ENCODE results near the gene EVL. TPM values are rescaled to one million over a fixed set of nuclear protein-coding genes. Genes with fewer than 3 reads are reported as not detected.

The EVL gene
- total RNA-seq, 2 donors from 2014 or later: 493 to 560 TPM

- Mint-ChIP-seq H3K36me3 (ENCODE audit: low read depth) (peaks cover 100% of the 10 kb centered on the region), H3K27me3 (no peaks in the 10 kb centered on the region), H3K9me3 (no peaks in the 10 kb centered on the region), H3K27ac (peak overlapping the region; percentile 83), H3K4me1 (peaks cover 59% of the 10 kb centered on the region), H3K4me3 (peak overlapping the region; percentile 93)
- ATAC-seq (replicated peaks): no peak
These were observed 31.4 kb downstream of the EVL start for GRCh38 chr14:100096656-100097055.

DNA sequence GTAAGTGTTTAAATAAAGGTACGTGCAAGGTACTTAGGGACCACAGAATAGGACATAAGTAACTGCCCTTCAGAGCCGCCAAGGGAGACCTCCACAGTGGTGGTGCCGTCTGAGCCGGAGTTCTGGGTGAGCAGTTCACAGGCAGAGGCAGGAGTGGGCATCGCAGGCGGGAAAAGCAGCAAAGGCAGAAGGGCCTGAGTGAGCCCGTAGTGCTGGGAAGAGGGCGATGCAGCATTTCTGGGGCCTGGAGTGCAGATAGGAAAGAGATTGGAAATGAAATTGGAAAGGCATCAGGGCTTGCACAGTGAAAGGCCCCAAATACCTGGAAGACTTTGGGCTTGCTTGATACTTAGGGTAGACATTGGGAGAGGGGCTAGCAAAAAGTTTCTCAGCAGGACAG lies 32.9 kb downstream of the EVL start:
- H3K27me3 Mint-ChIP-seq: no peaks in the 10 kb centered on the region
- peaks cover 66% of the 10 kb centered on the region for H3K4me1 Mint-ChIP-seq
- peaks cover 100% of the 10 kb centered on the region for H3K36me3 Mint-ChIP-seq (ENCODE audit: low read depth)
- no peaks in the 10 kb centered on the region for H3K9me3 Mint-ChIP-seq
- H3K4me3 Mint-ChIP-seq: peak overlapping the region; percentile 93
- no peak for ATAC-seq (replicated peaks)
- peak overlapping the region; percentile 83 for H3K27ac Mint-ChIP-seq

DNA sequence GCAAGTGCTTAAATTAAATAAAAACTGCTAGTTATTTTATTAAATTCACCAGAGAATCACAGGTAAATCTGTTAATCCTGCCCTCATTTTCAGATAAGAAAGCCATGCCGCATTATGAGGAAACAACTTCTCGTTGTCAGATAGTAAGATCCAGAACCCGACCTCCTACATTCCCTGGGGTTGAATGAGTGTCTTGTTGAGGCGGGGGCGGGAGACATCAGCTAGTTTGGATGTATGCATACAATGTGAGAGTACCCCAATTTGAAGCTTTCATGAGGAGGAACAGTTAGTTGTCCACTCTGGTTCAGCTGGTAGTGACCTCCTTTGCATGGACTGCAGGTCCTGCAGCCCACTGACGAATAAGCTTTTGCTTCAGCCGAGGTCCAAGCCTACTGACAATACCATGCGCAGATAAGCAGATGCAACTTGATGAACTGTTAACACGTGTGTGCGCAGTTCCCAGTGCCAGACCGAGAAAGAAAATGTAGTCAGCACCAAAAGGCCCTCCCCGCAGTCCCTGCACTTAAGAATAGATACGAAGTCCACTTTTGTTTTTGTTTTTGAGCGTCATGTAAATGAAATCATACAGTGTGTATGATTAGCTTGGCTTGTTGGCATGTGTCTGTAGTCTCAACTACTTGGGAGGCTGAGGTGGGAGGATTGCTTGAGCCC lies 34.9 kb downstream of the EVL start:
- peaks cover 100% of the 10 kb centered on the region for H3K36me3 Mint-ChIP-seq (ENCODE audit: low read depth)
- no peaks in the 10 kb centered on the region for H3K27me3 Mint-ChIP-seq
- peak overlapping the region; percentile 83 for H3K27ac Mint-ChIP-seq
- peaks cover 72% of the 10 kb centered on the region for H3K4me1 Mint-ChIP-seq
- H3K4me3 Mint-ChIP-seq: peak overlapping the region; percentile 93
- no peaks in the 10 kb centered on the region for H3K9me3 Mint-ChIP-seq
- peak; percentile 22 for ATAC-seq (replicated peaks)

DNA sequence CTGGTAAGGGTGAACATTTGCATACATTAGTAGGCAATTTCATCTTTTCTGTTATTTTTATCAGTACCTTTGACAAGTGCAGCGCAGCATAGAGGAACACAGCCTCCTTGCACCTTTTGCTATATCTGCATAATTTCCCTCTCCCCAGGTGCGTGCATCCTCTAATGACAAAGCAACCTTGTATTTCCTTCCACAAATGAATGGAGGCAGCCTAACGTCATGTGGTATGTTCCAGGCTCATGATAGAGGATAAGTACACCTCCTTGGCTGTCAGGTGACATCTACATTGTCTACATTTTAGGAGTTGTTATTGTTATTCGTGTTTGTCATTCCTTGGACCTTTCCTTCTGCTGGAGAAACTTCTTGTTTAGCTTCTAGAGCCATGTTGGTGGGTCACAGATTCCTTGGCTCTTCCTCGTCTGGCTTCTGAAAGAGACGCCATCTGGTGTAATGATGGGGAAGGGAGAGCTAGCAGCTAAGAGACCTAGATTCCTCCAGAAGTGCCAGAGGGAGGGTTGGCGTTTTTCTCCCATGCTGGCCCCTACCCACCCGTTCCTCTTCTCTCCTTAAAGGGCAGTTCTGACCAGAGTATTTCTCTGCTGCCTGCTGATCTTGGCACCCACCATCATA lies 37.0 kb downstream of the EVL start:
- no peak for ATAC-seq (replicated peaks)
- Mint-ChIP-seq H3K4me1 (peaks cover 77% of the 10 kb centered on the region), H3K36me3 (ENCODE audit: low read depth) (peaks cover 100% of the 10 kb centered on the region), H3K4me3 (peak overlapping the region; percentile 93), H3K9me3 (no peaks in the 10 kb centered on the region), H3K27ac (peak overlapping the region; percentile 95), H3K27me3 (no peaks in the 10 kb centered on the region)

DNA sequence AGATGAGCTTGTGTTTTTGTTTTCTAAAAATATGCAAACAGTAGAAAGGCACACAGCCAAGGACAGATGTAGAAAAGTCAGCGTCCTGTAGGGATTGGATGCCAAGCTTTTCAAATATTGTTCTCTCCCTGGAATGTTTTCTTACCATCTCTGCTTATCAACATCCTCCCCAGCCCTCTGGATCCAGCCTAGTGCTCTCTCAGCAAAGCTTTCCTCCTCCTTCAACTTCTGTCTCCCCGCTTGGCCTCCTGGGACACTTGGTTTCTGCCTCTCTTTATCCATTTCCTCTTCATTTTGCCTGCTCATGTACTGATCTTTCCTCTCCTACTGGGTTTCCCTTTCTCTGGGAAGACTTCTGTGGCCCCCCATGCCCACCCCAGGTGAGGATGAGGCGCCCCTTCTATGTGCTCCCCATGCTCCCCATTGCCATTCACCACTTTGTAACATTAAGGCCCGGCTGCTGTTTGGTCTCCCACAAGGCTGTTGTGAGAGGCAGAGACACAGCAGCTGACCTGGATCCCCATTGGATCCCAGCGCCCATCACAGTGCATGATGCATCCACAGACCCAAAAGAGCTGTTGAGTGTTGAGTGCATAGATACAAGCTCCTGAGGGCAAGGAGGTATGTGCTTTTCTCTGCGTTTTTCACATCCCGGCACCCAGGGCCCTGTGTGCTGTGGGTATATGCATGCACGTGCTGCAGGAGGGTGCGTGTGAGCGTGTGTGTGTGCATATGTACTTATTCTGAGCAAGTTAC lies 38.2 kb downstream of the EVL start:
- Mint-ChIP-seq H3K4me3 (peak overlapping the region; percentile 93), H3K27me3 (no peaks in the 10 kb centered on the region), H3K9me3 (no peaks in the 10 kb centered on the region), H3K27ac (peak overlapping the region; percentile 95), H3K36me3 (ENCODE audit: low read depth) (peaks cover 100% of the 10 kb centered on the region), H3K4me1 (peaks cover 77% of the 10 kb centered on the region)
- peak; percentile 42 for ATAC-seq (replicated peaks)

DNA sequence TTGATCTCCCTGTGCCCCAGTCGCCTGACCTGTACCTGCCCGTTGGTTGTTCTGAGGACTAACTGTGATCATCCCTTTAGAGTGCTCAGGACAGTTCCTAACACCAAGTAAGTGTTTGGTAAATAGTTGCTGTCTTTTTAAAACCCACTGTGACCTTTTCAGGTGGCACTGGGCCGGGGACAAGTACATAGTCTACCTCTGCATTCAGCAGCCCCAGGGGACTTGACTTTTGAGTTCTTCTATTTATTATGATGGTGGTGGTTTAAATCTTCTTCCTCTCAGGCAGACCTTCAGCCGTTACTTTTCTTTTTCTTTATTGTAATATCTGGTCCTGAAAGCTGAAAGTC lies 38.8 kb downstream of the EVL start:
- H3K27ac Mint-ChIP-seq: peak overlapping the region; percentile 95
- no peaks in the 10 kb centered on the region for H3K27me3 Mint-ChIP-seq
- ATAC-seq (replicated peaks): peak; percentile 3
- H3K4me1 Mint-ChIP-seq: peaks cover 77% of the 10 kb centered on the region
- no peaks in the 10 kb centered on the region for H3K9me3 Mint-ChIP-seq
- peak overlapping the region; percentile 93 for H3K4me3 Mint-ChIP-seq
- H3K36me3 Mint-ChIP-seq (ENCODE audit: low read depth): peaks cover 100% of the 10 kb centered on the region

- peak overlapping the region; percentile 95 for H3K27ac Mint-ChIP-seq
- no peaks in the 10 kb centered on the region for H3K9me3 Mint-ChIP-seq
- H3K27me3 Mint-ChIP-seq: no peaks in the 10 kb centered on the region
- peak; percentile 21 for ATAC-seq (replicated peaks)
- H3K36me3 Mint-ChIP-seq (ENCODE audit: low read depth): peaks cover 100% of the 10 kb centered on the region
- H3K4me3 Mint-ChIP-seq: peak overlapping the region; percentile 93
- H3K4me1 Mint-ChIP-seq: peaks cover 79% of the 10 kb centered on the region
These were observed 39.5 kb downstream of the EVL start for GRCh38 chr14:100104523-100105300.

GRCh38 chr14:100105357-100106169 lies 40.3 kb downstream of the EVL start:
- H3K9me3 Mint-ChIP-seq: no peaks in the 10 kb centered on the region
- no peaks in the 10 kb centered on the region for H3K27me3 Mint-ChIP-seq
- peaks cover 100% of the 10 kb centered on the region for H3K36me3 Mint-ChIP-seq (ENCODE audit: low read depth)
- peaks cover 70% of the 10 kb centered on the region for H3K4me1 Mint-ChIP-seq
- peak overlapping the region; percentile 95 for H3K27ac Mint-ChIP-seq
- H3K4me3 Mint-ChIP-seq: peak overlapping the region; percentile 93
- ATAC-seq (replicated peaks): no peak

- Mint-ChIP-seq H3K27ac (peak overlapping the region; percentile 95), H3K9me3 (no peaks in the 10 kb centered on the region), H3K4me1 (peaks cover 69% of the 10 kb centered on the region), H3K4me3 (peak overlapping the region; percentile 93), H3K27me3 (no peaks in the 10 kb centered on the region), H3K36me3 (ENCODE audit: low read depth) (peaks cover 95% of the 10 kb centered on the region)
- peak; percentile 42 for ATAC-seq (replicated peaks)
These were observed 41.3 kb downstream of the EVL start for GRCh38 chr14:100106250-100107112.

- peaks cover 95% of the 10 kb centered on the region for H3K36me3 Mint-ChIP-seq (ENCODE audit: low read depth)
These were observed 42.0 kb downstream of the EVL start for GRCh38 chr14:100107236-100107635.

GRCh38 chr14:100108042-100108825 lies 43.0 kb downstream of the EVL start:
- peak overlapping the region; percentile 95 for H3K27ac Mint-ChIP-seq
- no peaks in the 10 kb centered on the region for H3K9me3 Mint-ChIP-seq
- peak; percentile 62 for ATAC-seq (replicated peaks)
- peaks cover 95% of the 10 kb centered on the region for H3K36me3 Mint-ChIP-seq (ENCODE audit: low read depth)
- H3K27me3 Mint-ChIP-seq: no peaks in the 10 kb centered on the region
- H3K4me3 Mint-ChIP-seq: peak overlapping the region; percentile 93
- H3K4me1 Mint-ChIP-seq: peaks cover 68% of the 10 kb centered on the region

More at GRCh38 chr14:100107236-100107635, 42.0 kb downstream of the EVL start:
- Mint-ChIP-seq H3K27me3 (no peaks in the 10 kb centered on the region), H3K4me3 (peak overlapping the region; percentile 93), H3K4me1 (peaks cover 66% of the 10 kb centered on the region), H3K9me3 (no peaks in the 10 kb centered on the region), H3K27ac (peak overlapping the region; percentile 95)
- peak; percentile 44 for ATAC-seq (replicated peaks)

DNA sequence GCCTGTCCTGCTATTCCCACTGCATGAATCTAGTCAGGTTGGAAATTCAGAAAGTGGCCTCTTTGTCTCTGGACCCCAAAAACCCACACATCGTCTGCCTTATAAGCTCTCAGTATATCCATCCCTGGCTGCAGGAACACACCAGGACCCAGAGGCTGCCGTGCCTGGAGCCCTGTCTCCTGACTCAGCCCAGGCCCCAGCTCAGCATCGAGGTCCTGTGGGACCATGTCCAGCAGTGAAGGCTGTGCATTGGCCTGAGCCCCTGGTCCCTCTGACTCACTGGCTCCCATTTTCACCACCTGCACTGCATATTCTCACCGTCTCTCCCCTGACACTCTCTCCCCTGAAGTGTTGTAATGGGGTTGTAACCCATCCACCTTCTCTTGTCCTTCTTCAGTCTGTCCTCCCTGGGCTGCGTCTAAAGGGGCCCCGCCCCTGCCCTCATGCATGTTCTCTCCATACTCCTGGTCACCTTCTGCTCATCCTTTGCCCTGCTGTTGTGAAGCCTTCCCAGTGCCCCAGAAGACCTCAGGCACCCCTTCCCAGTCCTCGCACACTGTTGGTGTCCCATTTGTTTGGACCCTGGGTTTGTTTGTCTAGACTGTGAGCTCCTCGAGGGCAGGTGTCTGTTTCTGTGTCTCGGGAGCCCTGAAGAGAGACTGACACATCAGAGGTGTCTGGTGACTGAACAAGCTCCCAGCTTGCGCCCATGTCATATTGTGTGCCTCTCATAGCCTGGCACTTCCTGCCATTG lies 43.8 kb downstream of the EVL start:
- Mint-ChIP-seq H3K27me3 (no peaks in the 10 kb centered on the region), H3K9me3 (no peaks in the 10 kb centered on the region), H3K4me3 (peak overlapping the region; percentile 93), H3K4me1 (peaks cover 63% of the 10 kb centered on the region), H3K36me3 (ENCODE audit: low read depth) (peaks cover 94% of the 10 kb centered on the region), H3K27ac (peak overlapping the region; percentile 95)
- no peak for ATAC-seq (replicated peaks)

All from activated T-helper 17 cell treated with anti-CD3 and anti-CD28 coated beads, Interleukin-2, amount 50 U/mL, for 72 hours (primary cell).